Spleen (tissue), 13 donors: Measurements from ENCODE around the gene TEDC1. TPM values are rescaled to one million over a fixed set of nuclear protein-coding genes. Genes with fewer than 3 reads are reported as not detected.

ENCODE experiments used
- DNase-seq: peaks from one replicate; pipeline ENCODE4 v3.0.0-alpha.2; 2020
- H3K27ac ChIP-seq, 8 donors: fragments of 200-600 bp; sonication (generic) in 7 of 8; 1 replicate in 4 of 8; 2 replicates in 4 of 8; pipeline versions ENCODE4 v1.5.0 to v1.8.0; 2016 to 2021; ENCODE audit warnings: inconsistent platforms in 4 of 8, mild to moderate bottlenecking in 4 of 8, moderate library complexity in 1 of 8
- H3K27me3 ChIP-seq, 7 donors: fragments of 200-600 bp; sonication (generic) in 6 of 7; replicated peaks in 1 of 7; 1 replicate in 4 of 7; 2 replicates in 3 of 7; pipeline versions ENCODE4 v1.5.0 to v1.8.0; 2016 to 2021; ENCODE audit warnings: inconsistent platforms in 3 of 7, mild to moderate bottlenecking in 1 of 7
- H3K36me3 ChIP-seq, 6 donors: fragments of 200-600 bp; sonication (generic) in 5 of 6; 1 replicate in 4 of 6; 2 replicates in 2 of 6; pipeline versions ENCODE4 v1.5.0 to v1.8.0; 2016 to 2021; ENCODE audit warnings: inconsistent platforms in 2 of 6
- H3K4me1 ChIP-seq, 6 donors: fragments of 200-600 bp; sonication (generic) in 5 of 6; 1 replicate in 3 of 6; 2 replicates in 3 of 6; pipeline versions ENCODE4 v1.5.0 to v1.8.0; 2016 to 2021; ENCODE audit warnings: inconsistent platforms in 3 of 6
- H3K4me3 ChIP-seq, 8 donors: fragments of 200-600 bp; sonication (generic) in 7 of 8; 1 replicate in 4 of 8; 2 replicates in 4 of 8; pipeline versions ENCODE4 v1.5.0 to v1.8.0; 2016 to 2021; ENCODE audit warnings: inconsistent platforms in 4 of 8, mild to moderate bottlenecking in 4 of 8, moderate library complexity in 2 of 8
- H3K9me3 ChIP-seq, 8 donors: fragments of 200-600 bp; sonication (generic) in 7 of 8; 1 replicate in 4 of 8; 2 replicates in 4 of 8; pipeline versions ENCODE4 v1.5.0 to v1.8.0; 2016 to 2021; ENCODE audit warnings: inconsistent platforms in 4 of 8
- POLR2A ChIP-seq, 3 donors: fragments of 450-650 bp; IDR thresholded peaks; one replicate each; pipeline ENCODE4 v1.5.1; 2017; ENCODE audit warnings: antibody characterized with exemption in 3 of 3, mild to moderate bottlenecking in 1 of 3
- POLR2AphosphoS5 ChIP-seq, 3 donors: sonication (generic); formaldehyde crosslinking; IDR thresholded peaks; one replicate each; pipeline ENCODE4 v1.5.1; 2017; ENCODE audit warnings: antibody characterized with exemption in 3 of 3
- WGBS, 5 donors: extraction: QIAGEN DNeasy Blood & Tissue Kit in 3 of 5; methylation state at CpG; one replicate each; pipeline versions ENCODE4 v1.1.5 to v1.1.7; 2013 to 2018; 5-methylcytosine and 5-hydroxymethylcytosine counted together
- intact Hi-C: fragments of 100-400 bp; cut with DNase I; formaldehyde crosslinking; loops from one replicate; pipeline ENCODE4 v1.15.0; 2023; ENCODE audit warnings: low total_unique reads
- long read RNA-seq, 2 donors: transcript quantifications; one replicate each; lab custom pipeline, GENCODE V29; 2026
- polyA plus RNA-seq, 3 donors: library from polyadenylated mRNA; stranded (reverse); fragments of 200-250 nt; gene quantifications; one replicate each; pipeline ENCODE4 v1.2.1, GENCODE V29; 2013
- total RNA-seq, 7 donors: library from RNA; depleted of rRNA in 3 of 7; stranded (reverse); fragments of >200 nt in 3 of 7; fragmentation: NEBNext Ultra II Directional in 4 of 7; extraction: Animal tissue kit (Norgen Biotek cat#: 25700) in 4 of 7; gene quantifications; one replicate each; pipeline versions ENCODE4 v1.1.0 to v1.2.1, GENCODE V29; 2016 to 2021
- TF ChIP-seq, protein P1 (sequence below), 11 experiments: fragments of 200-600 bp in 7 of 11; fragments of 450-650 bp in 4 of 11; sonication (generic) in 4 of 11; IDR thresholded peaks in 8 of 11; conservative IDR thresholded peaks in 3 of 11; 1 replicate in 7 of 11; 2 replicates in 4 of 11; pipeline versions ENCODE4 v1.4.0 to v1.8.0; 2016 to 2021; ENCODE audit warnings: antibody characterized with exemption in 11 of 11, inconsistent platforms in 4 of 11, mild to moderate bottlenecking in 1 of 11
- donor health status: healthy with polysubstance abuse.
- donor health status: DM: no; HTN: no; CAD: no; lungs with moderate emphysema.
- donor health status: DM: no; HTN: no; CAD: no.
- donor health status: Bipolar disorder and iron deficiency.
- donor health status: healthy.
- donor health status: DM: no; HTN: no; CAD: no.
- donor health status: DM: yes; HTN: yes; CAD: no.

The TEDC1 gene, protein sequence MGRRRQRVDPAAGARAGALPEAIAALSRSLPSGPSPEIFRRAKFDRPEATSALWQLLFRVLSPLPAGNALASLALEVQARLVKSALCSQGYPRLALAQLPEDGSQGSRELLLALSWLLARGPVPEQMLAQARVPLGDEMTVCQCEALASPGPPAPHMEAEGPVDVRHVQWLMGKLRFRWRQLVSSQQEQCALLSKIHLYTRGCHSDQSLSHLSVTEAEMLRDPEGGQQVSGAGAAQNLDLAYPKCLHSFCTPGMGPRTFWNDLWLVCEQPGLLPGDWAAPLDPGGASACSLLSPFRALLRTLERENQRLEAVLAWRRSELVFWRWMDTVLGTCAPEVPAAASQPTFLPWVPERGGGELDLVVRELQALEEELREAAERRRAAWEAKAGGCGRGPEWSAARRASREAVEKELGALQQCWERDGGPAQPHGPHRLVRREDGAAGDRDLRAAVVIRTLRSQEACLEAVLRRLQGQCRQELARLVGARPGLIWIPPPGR
- total RNA-seq, result 10 to 100 TPM in 4 of 7 donors, 1 to 10 TPM in 3; 5.3 to 17.7 (median 10.8) TPM
- polyA plus RNA-seq, result 10 to 100 TPM; 18.4 to 31.5 (median 27.1) TPM
- long read RNA-seq, donor 1, full-length matches to known transcripts, result 7 of 7 reads
- long read RNA-seq, donor 1, partial matches to known transcripts, result 0 of 7 reads
- long read RNA-seq, donor 1, other reads (novel, unspliced or antisense), result 0 of 7 reads
- long read RNA-seq, donor 2, partial matches to known transcripts, result 0 of 2 reads
- long read RNA-seq, donor 2, other reads (novel, unspliced or antisense), result 0 of 2 reads

DNA sequence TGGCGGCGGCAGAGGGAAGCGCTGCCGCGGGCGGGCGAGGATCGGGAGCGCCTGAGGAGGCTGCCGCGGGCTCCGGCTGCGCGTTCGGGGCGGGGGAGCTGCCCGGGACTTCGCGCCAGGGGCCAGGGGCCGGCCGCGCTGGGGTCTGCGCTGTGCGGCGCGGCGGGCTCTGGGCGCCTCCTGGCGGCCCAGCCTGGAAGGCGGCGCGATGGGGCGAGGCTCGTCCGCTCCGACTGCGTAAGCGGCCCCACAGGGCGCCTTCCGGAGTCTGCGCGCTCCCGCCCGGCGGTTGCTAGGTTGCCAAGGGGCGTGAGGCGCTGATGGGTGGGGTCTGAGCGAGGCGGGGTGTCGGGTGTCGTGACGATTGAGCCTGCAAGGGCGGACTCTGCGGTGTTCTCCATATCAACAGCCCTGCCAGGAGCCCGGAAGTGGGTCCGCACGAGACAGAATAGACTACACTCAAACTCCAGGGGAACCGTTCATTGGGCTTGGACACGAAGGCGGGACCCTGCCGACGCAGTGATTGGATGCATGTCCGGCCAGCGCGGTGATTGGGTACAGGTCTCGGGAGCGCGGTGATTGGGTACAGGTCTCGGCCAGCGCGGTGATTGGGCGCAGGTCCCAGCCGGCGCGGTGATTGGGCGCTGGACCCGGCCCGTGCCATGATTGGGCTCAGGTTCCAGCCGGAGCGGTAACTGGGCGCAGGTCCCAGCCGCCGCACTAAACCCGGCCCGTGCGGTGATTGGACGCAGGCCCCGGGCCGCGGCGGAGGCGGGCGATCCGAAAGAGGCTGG lies at the start of gene TEDC1:
Gene TEDC1, plus strand, starts transcription at position 675 of the 794 bp plus-strand sequence. CDS start 130 bp downstream, outside the sequence.
- 0 to 4% (median 0%) methylated on average over 9 to 94 of the region's 94 CpGs for WGBS, 5 donors
- Histone ChIP-seq H3K27me3 (peaks cover 0 to 24% (median 3%) of the 10 kb centered on the region in 7 donors), H3K9me3 (no peaks in the 10 kb centered on the region), H3K4me1 (peaks cover 29 to 63% (median 56%) of the 10 kb centered on the region in 6 donors), H3K4me3 (peak within 1 kb of the TSS; percentile 68 to 97 (median 82)), H3K27ac (peak within 1 kb of the TSS; percentile 86 to 95 (median 92)), H3K36me3 (peaks cover 0 to 19% (median 0%) of the 10 kb centered on the region in 6 donors)
- peak; percentile 100 for DNase-seq
- peak in 1 of 3 donors; percentile 52 for TF ChIP-seq POLR2A (IDR thresholded peaks at IDR 0.05)
- TF ChIP-seq, protein P1, sequence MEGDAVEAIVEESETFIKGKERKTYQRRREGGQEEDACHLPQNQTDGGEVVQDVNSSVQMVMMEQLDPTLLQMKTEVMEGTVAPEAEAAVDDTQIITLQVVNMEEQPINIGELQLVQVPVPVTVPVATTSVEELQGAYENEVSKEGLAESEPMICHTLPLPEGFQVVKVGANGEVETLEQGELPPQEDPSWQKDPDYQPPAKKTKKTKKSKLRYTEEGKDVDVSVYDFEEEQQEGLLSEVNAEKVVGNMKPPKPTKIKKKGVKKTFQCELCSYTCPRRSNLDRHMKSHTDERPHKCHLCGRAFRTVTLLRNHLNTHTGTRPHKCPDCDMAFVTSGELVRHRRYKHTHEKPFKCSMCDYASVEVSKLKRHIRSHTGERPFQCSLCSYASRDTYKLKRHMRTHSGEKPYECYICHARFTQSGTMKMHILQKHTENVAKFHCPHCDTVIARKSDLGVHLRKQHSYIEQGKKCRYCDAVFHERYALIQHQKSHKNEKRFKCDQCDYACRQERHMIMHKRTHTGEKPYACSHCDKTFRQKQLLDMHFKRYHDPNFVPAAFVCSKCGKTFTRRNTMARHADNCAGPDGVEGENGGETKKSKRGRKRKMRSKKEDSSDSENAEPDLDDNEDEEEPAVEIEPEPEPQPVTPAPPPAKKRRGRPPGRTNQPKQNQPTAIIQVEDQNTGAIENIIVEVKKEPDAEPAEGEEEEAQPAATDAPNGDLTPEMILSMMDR (IDR thresholded peaks at IDR 0.05 in 8 of 11, conservative IDR thresholded peaks at IDR 0.05 in 3 of 11), result peak; percentile 71 to 98 (median 95)
- TF ChIP-seq POLR2AphosphoS5 (IDR thresholded peaks at IDR 0.05), result peak; percentile 71 to 87 (median 82)
- intact Hi-C loops, result no loop called here

DNA sequence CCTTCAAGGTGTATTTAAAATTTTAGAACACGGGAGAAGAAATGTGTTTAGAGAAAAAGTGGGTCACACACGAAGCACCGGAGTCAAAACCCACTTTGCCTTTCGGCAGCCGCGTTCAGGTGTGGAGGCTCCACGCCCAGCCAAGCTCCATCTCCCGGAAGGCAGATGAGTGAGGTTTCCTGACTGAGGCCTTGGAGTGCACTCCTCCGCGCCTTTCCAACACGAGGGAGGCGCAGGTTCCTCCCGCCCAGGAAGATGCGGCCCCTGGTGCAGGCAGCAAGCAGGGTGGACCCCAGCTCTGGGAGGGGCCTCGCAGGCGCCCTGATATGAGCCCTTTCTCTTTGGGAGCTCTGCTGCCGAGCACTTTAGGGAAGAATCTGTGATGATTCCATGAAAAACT lies 48.9 kb upstream of the TEDC1 start:
- 77 to 79% (median 78%) methylated on average over 17 of the region's 17 CpGs for WGBS, 5 donors
- Histone ChIP-seq H3K27me3 (no peaks in the 10 kb centered on the region), H3K4me1 (peaks cover 0 to 18% (median 0%) of the 10 kb centered on the region in 6 donors), H3K9me3 (no peaks in the 10 kb centered on the region), H3K36me3 (peaks cover 0 to 80% (median 15%) of the 10 kb centered on the region in 6 donors), H3K4me3 (no peak overlapping the region), H3K27ac (no peak overlapping the region)
- no peak for DNase-seq
- TF ChIP-seq POLR2A (IDR thresholded peaks at IDR 0.05), result no peak
- no peak for TF ChIP-seq POLR2AphosphoS5 (IDR thresholded peaks at IDR 0.05)
- intact Hi-C loops, result no loop called here

DNA sequence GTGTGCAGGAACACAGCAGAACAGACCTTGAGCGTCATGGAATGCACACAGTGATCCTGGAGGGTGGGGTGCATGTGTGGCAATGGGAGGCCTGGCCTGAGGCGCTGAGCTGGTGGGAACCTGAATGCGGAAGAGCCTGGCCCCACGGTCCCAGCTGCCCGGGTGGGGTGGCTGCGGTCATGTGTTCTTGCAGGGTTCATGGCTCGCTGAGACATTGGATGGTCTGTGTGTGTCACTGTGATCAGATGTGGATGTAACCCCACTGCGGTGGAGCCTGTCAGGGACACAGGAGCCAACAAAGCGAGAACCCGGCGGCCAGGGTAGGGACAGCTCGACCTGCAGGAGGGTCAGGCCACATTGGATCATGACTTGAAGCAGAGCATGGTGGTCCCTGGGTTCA lies 48.2 kb upstream of the TEDC1 start:
- DNase-seq, result no peak

More for the DNA sequence above, 48.2 kb upstream of the TEDC1 start:
- no peak overlapping the region for H3K27ac ChIP-seq
- TF ChIP-seq, protein P1 (IDR thresholded peaks at IDR 0.05 in 8 of 11, conservative IDR thresholded peaks at IDR 0.05 in 3 of 11), result no peak
- TF ChIP-seq POLR2AphosphoS5 (IDR thresholded peaks at IDR 0.05) (no peak), POLR2A (IDR thresholded peaks at IDR 0.05) (no peak)
- peaks cover 0 to 79% (median 15%) of the 10 kb centered on the region in 6 donors for H3K36me3 ChIP-seq
- intact Hi-C loops, result no loop called here
- no peaks in the 10 kb centered on the region for H3K9me3 ChIP-seq
- H3K27me3 ChIP-seq, result no peaks in the 10 kb centered on the region
- H3K4me3 ChIP-seq, result no peak overlapping the region
- H3K4me1 ChIP-seq, result peaks cover 0 to 11% (median 0%) of the 10 kb centered on the region in 6 donors
- WGBS, 5 donors, result 84 to 88% (median 87%) methylated on average over 11 to 12 of the region's 12 CpGs
